Endothelial cell of umbilical vein (primary cell): ENCODE data around the gene RTN4. TPM values are rescaled to one million over a fixed set of nuclear protein-coding genes. Genes with fewer than 3 reads are reported as not detected.

Source experiments
- BruUV-seq: library from RNA; stranded (reverse); fragments of 400-500 nt; replicated peaks from 2 replicates; lab custom pipeline; 2021; lab: Mats Ljungman, UMichigan
- CTCF ChIA-PET: fragments of 300-600, 350-600 bp; sonication (Branson Sonifier 250); formaldehyde crosslinking; loops from one replicate; lab custom pipeline; 2021; ENCODE audit warnings: antibody characterized with exemption, inconsistent platforms; lab: Charles Lee
- POLR2A ChIA-PET: fragments of 300-600, 350-600 bp; sonication (Branson Sonifier 250); formaldehyde crosslinking; loops from one replicate; lab custom pipeline; 2021; ENCODE audit warnings: antibody characterized with exemption, inconsistent platforms; lab: Charles Lee
- DNase-seq: peaks from one replicate; pipeline ENCODE4 v3.0.0-alpha.2; 2011; ENCODE audit warnings: low read depth, low spot score
- FAIRE-seq: peaks from 2 replicates; lab custom pipeline; 2011; peaks lifted over from hg19 to GRCh38; lab: Jason Lieb, UNC
- H2AFZ ChIP-seq: 2 replicates; pipeline ENCODE4 v1.6.0; 2012; ENCODE audit warnings: low read depth, low read length, control low read depth, inconsistent platforms
- H3K27ac ChIP-seq: 2 replicates; pipeline ENCODE4 v1.5.1; 2011; ENCODE audit warnings: low read depth, mild to moderate bottlenecking, control low read depth, low read length, moderate library complexity; ENCODE audit not compliant: insufficient read depth
- H3K27me3 ChIP-seq, 2 experiments: 2 replicates each; pipeline versions ENCODE4 v1.6.0 to v1.6.1; 2011; ENCODE audit warnings: low read length in 2 of 2, mixed read lengths in 1 of 2; ENCODE audit not compliant: control insufficient read depth in 2 of 2, insufficient read depth in 2 of 2
- H3K36me3 ChIP-seq, 2 experiments: 2 replicates in 1 of 2; 3 replicates in 1 of 2; pipeline ENCODE4 v1.5.1; 2011; ENCODE audit warnings: low read length in 2 of 2, mild to moderate bottlenecking in 1 of 2, moderate library complexity in 1 of 2; ENCODE audit not compliant: control insufficient read depth in 2 of 2, insufficient read depth in 2 of 2; ENCODE audit errors: extremely low read depth in 1 of 2
- H3K4me1 ChIP-seq: 3 replicates; pipeline ENCODE4 v1.5.1; 2011; ENCODE audit warnings: mild to moderate bottlenecking, low read length; ENCODE audit not compliant: control insufficient read depth, insufficient read depth; ENCODE audit errors: extremely low read depth
- H3K4me2 ChIP-seq: 2 replicates; pipeline ENCODE4 v1.6.1; 2011; ENCODE audit warnings: low read length, control low read depth, mixed read lengths; ENCODE audit not compliant: insufficient read depth
- H3K4me3 ChIP-seq, 3 experiments: fragments of 200-600 bp in 1 of 3; sonication (generic), shearing (Covaris generic) in 1 of 3; replicated peaks in 1 of 3; 2 replicates each; pipeline ENCODE4 v1.5.1; 2011 to 2016; ENCODE audit warnings: control low read depth in 3 of 3, low read length in 3 of 3, mild to moderate bottlenecking in 2 of 3, inconsistent platforms in 1 of 3, low read depth in 1 of 3, moderate library complexity in 1 of 3; ENCODE audit not compliant: insufficient read depth in 1 of 3
- H3K79me2 ChIP-seq: 2 replicates; pipeline ENCODE4 v1.6.0; 2012; ENCODE audit warnings: low read length, inconsistent platforms; ENCODE audit not compliant: control insufficient read depth, insufficient read depth
- H3K9ac ChIP-seq: replicated peaks from 2 replicates; pipeline ENCODE3; 2011; ENCODE audit warnings: low read length, control low read depth; ENCODE audit not compliant: insufficient read depth; ENCODE audit errors: extremely low read depth
- H3K9me1 ChIP-seq: replicated peaks from 3 replicates; pipeline ENCODE4 v1.6.0; 2011; ENCODE audit warnings: mild to moderate bottlenecking, low read length; ENCODE audit not compliant: control insufficient read depth, insufficient read depth; ENCODE audit errors: extremely low read depth
- H3K9me3 ChIP-seq: replicated peaks from 2 replicates; pipeline ENCODE4 v1.5.1; 2012; ENCODE audit warnings: low read length, inconsistent platforms; ENCODE audit not compliant: control insufficient read depth, insufficient read depth
- H4K20me1 ChIP-seq: replicated peaks from 2 replicates; pipeline ENCODE3; 2011; ENCODE audit warnings: mild to moderate bottlenecking, low read length; ENCODE audit not compliant: control insufficient read depth, insufficient read depth; ENCODE audit errors: extremely low read depth
- CTCF ChIP-seq, 2 donors: IDR thresholded peaks; 1 replicate in 1 of 2; 2 replicates in 1 of 2; pipeline ENCODE4 v1.5.1; 2011; ENCODE audit warnings: low read length in 2 of 2, mild to moderate bottlenecking in 2 of 2, moderate library complexity in 2 of 2, control low read depth in 1 of 2, inconsistent platforms in 1 of 2, low read depth in 1 of 2; ENCODE audit not compliant: insufficient read depth in 1 of 2; ENCODE audit errors: extremely low read depth in 1 of 2
- EZH2 ChIP-seq: IDR thresholded peaks from 2 replicates; pipeline ENCODE4 v1.6.1; 2012; ENCODE audit warnings: borderline replicate concordance, low read depth, mild to moderate bottlenecking, moderate library complexity, low read length, inconsistent platforms; ENCODE audit not compliant: severe bottlenecking
- FOS ChIP-seq: IDR thresholded peaks from 2 replicates; pipeline ENCODE4 v1.6.1; 2011; ENCODE audit warnings: mild to moderate bottlenecking, low read length, moderate library complexity, borderline replicate concordance; ENCODE audit not compliant: insufficient read depth
- GATA2 ChIP-seq: IDR thresholded peaks from 2 replicates; pipeline ENCODE4 v1.7.0; 2011; ENCODE audit warnings: low read depth, mild to moderate bottlenecking, moderate library complexity, mixed read lengths, low read length; ENCODE audit not compliant: insufficient read length, insufficient read depth
- JUN ChIP-seq: IDR thresholded peaks from 2 replicates; pipeline ENCODE4 v1.6.1; 2011; ENCODE audit warnings: borderline replicate concordance, low read depth; ENCODE audit not compliant: insufficient read length, insufficient read depth
- MAX ChIP-seq: IDR thresholded peaks from 2 replicates; pipeline ENCODE4 v1.6.1; 2011; ENCODE audit not compliant: insufficient read depth, insufficient read length
- MYC ChIP-seq: IDR thresholded peaks from one replicate; pipeline ENCODE4 v1.6.1; 2011; ENCODE audit warnings: mild to moderate bottlenecking, low read depth, low read length
- POLR2A ChIP-seq: IDR thresholded peaks from 2 replicates; pipeline ENCODE4 v1.6.1; 2012; ENCODE audit warnings: low read depth, mild to moderate bottlenecking, control low read depth, low read length
- POLR2AphosphoS5 ChIP-seq: IDR thresholded peaks from 2 replicates; pipeline ENCODE4 v1.6.1; 2012; ENCODE audit warnings: low read depth, mild to moderate bottlenecking, control low read depth, low read length, moderate library complexity; ENCODE audit not compliant: insufficient read depth
- dilution Hi-C: fragments of 300-500 bp; cut with MboI; formaldehyde crosslinking; loops from one replicate; pipeline ENCODE4 v1.15.0; 2019; ENCODE audit warnings: low sequenced_read_pairs; ENCODE audit not compliant: extremely low pct_ligation_motif_present
- intact Hi-C: fragments of 100-400 bp; cut with micrococcal nuclease; formaldehyde crosslinking; loops from one replicate; pipeline ENCODE4 v1.10.0; 2022
- polyA plus RNA-seq, 4 experiments: library from polyadenylated mRNA; depleted of rRNA in 3 of 4; stranded (reverse) in 3 of 4; unstranded in 1 of 4; fragments of >200 nt; gene quantifications; 2 replicates each; pipeline versions ENCODE4 v1.2.1 to v1.2.3, GENCODE V29; 2011 to 2012; ENCODE audit warnings: missing spikeins in 1 of 4
- total RNA-seq: library from RNA; stranded (reverse); gene quantifications from 2 replicates; pipeline ENCODE4 v1.2.3, GENCODE V29; 2021

Gene RTN4
- total and polyA plus RNA-seq, 2 donors (not counting 3 experiments of a cell fraction or from before 2014, with no cell fraction given), result 253 to 486 TPM

GRCh38 chr2:54986264-54986663, 64.0 kb downstream of the RTN4 start:
- Histone ChIP-seq H3K36me3 (peaks cover 3 to 14% of the 10 kb centered on the region in 2 experiments), H3K27ac (no peak overlapping the region), H3K9ac (no peak overlapping the region), H3K4me3 (no peak overlapping the region), H3K9me3 (no peaks in the 10 kb centered on the region), H4K20me1 (peaks cover 28% of the 10 kb centered on the region), H3K79me2 (peaks cover 99% of the 10 kb centered on the region), H3K27me3 (no peaks in the 10 kb centered on the region), H2AFZ (no peak overlapping the region), H3K9me1 (no peaks in the 10 kb centered on the region), H3K4me1 (peaks cover 22% of the 10 kb centered on the region), H3K4me2 (no peak overlapping the region)
- intact Hi-C loops (no loop called here), dilution Hi-C loops (no loop called here)
- BruUV-seq, result no TSS peak
- POLR2A ChIA-PET, result no interaction called here
- no peak for FAIRE-seq
- DNase-seq, result no peak
- TF ChIP-seq MAX (no peak), POLR2A (no peak), CTCF (IDR thresholded peaks at IDR 0.05; ENCODE audit: extremely low read depth in 1 of 2, insufficient read depth in 1 of 2, low read depth in 1 of 2, low read length in 2 of 2) (no peak), POLR2AphosphoS5 (no peak), EZH2 (no peak), GATA2 (no peak), FOS (no peak), MYC (no peak), JUN (no peak)
- CTCF ChIA-PET, result interaction anchor here (0.9 to 1.8 kb wide), 4 partner anchors 9 to 189 kb away, joined by 3 to 5 read pairs (median 5); no protein-coding TSS in a partner anchor
